Endodermal cell (in vitro differentiated cells): ENCODE measurements around the gene ARHGEF28. TPM values are rescaled to one million over a fixed set of nuclear protein-coding genes. Genes with fewer than 3 reads are reported as not detected.

Source experiments
- DNase-seq: peaks from one replicate; pipeline ENCODE4 v3.0.0-alpha.2; 2017
- H3K27ac ChIP-seq: 2 replicates; pipeline ENCODE4 v1.5.1; 2013; ENCODE audit warnings: mild to moderate bottlenecking, low read depth, low read length, moderate library complexity
- H3K27me3 ChIP-seq: 2 replicates; pipeline ENCODE4 v1.6.1; 2013; ENCODE audit warnings: mild to moderate bottlenecking, low read length, moderate library complexity; ENCODE audit not compliant: insufficient read depth, control insufficient read depth, poor library complexity, severe bottlenecking
- H3K36me3 ChIP-seq: 2 replicates; pipeline ENCODE4 v1.7.0; 2013; ENCODE audit warnings: mild to moderate bottlenecking, low read length, moderate library complexity; ENCODE audit not compliant: control insufficient read depth, insufficient read depth
- H3K4me1 ChIP-seq: one replicate; pipeline ENCODE4 v1.7.0; 2013; ENCODE audit warnings: low read length; ENCODE audit not compliant: control insufficient read depth, insufficient read depth
- H3K4me3 ChIP-seq: 2 replicates; pipeline ENCODE4 v1.5.1; 2013; ENCODE audit warnings: mild to moderate bottlenecking, low read length, moderate library complexity
- H3K9ac ChIP-seq: 2 replicates; pipeline ENCODE4 v1.6.1; 2013; ENCODE audit warnings: mild to moderate bottlenecking, low read length, moderate library complexity; ENCODE audit not compliant: poor library complexity, severe bottlenecking; ENCODE audit errors: extremely low read depth
- H3K9me3 ChIP-seq: 2 replicates; pipeline ENCODE4 v1.6.1; 2013; ENCODE audit warnings: mild to moderate bottlenecking, low read length, moderate library complexity; ENCODE audit not compliant: control insufficient read depth
- H3K27ac Mint-ChIP-seq: 2 replicates; pipeline ENCODE4 v1.8.0; 2020; ENCODE audit warnings: mixed read lengths
- H3K27me3 Mint-ChIP-seq: 2 replicates; pipeline ENCODE4 v1.8.0; 2021; ENCODE audit warnings: mild to moderate bottlenecking, mixed read lengths; ENCODE audit not compliant: insufficient read depth
- H3K36me3 Mint-ChIP-seq: 2 replicates; pipeline ENCODE4 v1.8.0; 2020; ENCODE audit warnings: low read depth, mixed read lengths
- H3K4me1 Mint-ChIP-seq: 2 replicates; pipeline ENCODE4 v1.8.0; 2020; ENCODE audit warnings: mixed read lengths
- H3K4me3 Mint-ChIP-seq: 2 replicates; pipeline ENCODE4 v1.8.0; 2020; ENCODE audit warnings: mild to moderate bottlenecking, moderate library complexity, mixed read lengths
- H3K9me3 Mint-ChIP-seq: 2 replicates; pipeline ENCODE4 v1.8.0; 2020; ENCODE audit warnings: mild to moderate bottlenecking, mixed read lengths
- WGBS, 2 experiments: methylation state at CpG; one replicate each; pipeline versions ENCODE4 v1.1.5 to v1.1.7; 2013; ENCODE audit warnings: missing lambda C conversion rate in 2 of 2, mixed read lengths in 1 of 2; ENCODE audit not compliant: insufficient coverage in 1 of 2, insufficient read length in 1 of 2; 5-methylcytosine and 5-hydroxymethylcytosine counted together
- total RNA-seq, 2 donors: library from RNA; stranded (reverse); fragmentation: NEBNext Ultra II Directional in 1 of 2; extraction: Animal tissue kit (Norgen Biotek cat#: 25700) in 1 of 2; gene quantifications; 2 replicates in 1 of 2; 3 replicates in 1 of 2; pipeline ENCODE4 v1.2.1, GENCODE V29; 2021
- TF ChIP-seq, protein P1 (sequence below): fragments of 200-600 bp; sonication (generic); conservative IDR thresholded peaks from 2 replicates; pipeline ENCODE4 v1.5.0; 2021; ENCODE audit warnings: antibody characterized with exemption, mild to moderate bottlenecking

The ARHGEF28 gene
- total RNA-seq, 2 donors from 2014 or later, result 0.92 to 1.2 TPM

DNA sequence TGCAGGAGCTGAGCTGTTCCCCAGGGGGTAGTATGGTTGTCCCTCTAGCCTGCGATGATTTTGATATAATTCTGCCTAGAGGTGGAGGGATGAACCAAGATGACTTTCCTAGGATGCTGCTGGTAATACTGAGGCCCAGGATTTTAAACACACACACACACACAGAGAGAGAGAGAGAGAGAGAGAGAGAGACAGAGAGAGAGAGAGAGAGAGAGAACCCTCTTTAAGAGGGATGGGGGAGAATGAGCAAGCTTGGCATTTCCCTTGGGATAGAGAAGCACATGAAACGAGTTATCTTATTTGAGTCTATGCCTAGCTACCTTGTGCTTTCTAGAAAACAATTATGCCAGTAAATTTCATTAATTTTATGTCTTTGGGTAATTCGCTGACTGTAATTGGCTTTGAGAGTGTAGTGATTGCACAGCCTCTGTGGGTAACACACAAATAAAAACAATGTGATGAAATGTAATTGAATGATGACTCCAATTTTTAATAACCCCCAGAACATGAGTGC is 338.4 kb downstream of the ARHGEF28 start:
- no peaks in the 10 kb centered on the region for H3K9me3 ChIP-seq
- no peak overlapping the region for H3K9ac ChIP-seq
- Mint-ChIP-seq H3K4me1 (peaks cover 15% of the 10 kb centered on the region), H3K4me3 (no peak overlapping the region), H3K9me3 (no peaks in the 10 kb centered on the region), H3K27ac (no peak overlapping the region), H3K36me3 (no peaks in the 10 kb centered on the region), H3K27me3 (peaks cover 5% of the 10 kb centered on the region)
- no peak overlapping the region for H3K4me3 ChIP-seq
- no peaks in the 10 kb centered on the region for H3K4me1 ChIP-seq
- WGBS, 2 experiments, result 85 to 100% methylated on average over 1 to 3 of the region's 3 CpGs
- no peak overlapping the region for H3K27ac ChIP-seq
- no peak for DNase-seq
- TF ChIP-seq, protein P1, sequence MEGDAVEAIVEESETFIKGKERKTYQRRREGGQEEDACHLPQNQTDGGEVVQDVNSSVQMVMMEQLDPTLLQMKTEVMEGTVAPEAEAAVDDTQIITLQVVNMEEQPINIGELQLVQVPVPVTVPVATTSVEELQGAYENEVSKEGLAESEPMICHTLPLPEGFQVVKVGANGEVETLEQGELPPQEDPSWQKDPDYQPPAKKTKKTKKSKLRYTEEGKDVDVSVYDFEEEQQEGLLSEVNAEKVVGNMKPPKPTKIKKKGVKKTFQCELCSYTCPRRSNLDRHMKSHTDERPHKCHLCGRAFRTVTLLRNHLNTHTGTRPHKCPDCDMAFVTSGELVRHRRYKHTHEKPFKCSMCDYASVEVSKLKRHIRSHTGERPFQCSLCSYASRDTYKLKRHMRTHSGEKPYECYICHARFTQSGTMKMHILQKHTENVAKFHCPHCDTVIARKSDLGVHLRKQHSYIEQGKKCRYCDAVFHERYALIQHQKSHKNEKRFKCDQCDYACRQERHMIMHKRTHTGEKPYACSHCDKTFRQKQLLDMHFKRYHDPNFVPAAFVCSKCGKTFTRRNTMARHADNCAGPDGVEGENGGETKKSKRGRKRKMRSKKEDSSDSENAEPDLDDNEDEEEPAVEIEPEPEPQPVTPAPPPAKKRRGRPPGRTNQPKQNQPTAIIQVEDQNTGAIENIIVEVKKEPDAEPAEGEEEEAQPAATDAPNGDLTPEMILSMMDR, result no peak
- no peaks in the 10 kb centered on the region for H3K36me3 ChIP-seq
- no peaks in the 10 kb centered on the region for H3K27me3 ChIP-seq

DNA sequence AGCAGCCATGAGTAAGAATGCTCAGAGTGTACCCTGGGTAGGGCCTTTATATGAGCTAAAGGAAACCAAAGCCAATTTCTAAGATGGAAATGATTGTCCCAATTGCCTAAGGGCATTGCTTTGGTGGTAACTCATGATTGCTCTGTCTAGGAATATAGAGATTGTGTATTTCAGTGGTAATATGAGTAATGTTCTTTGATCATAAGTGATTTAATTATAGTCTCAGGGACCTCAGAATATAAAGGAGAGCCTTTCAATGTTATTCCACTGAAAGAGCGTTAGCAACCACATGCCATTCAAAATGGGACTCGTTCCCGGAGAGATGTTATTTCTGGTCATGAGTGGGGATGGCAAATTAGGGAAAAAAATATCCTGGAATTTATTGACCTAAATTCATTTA is 340.5 kb downstream of the ARHGEF28 start:
- no peaks in the 10 kb centered on the region for H3K36me3 Mint-ChIP-seq
- no peak for DNase-seq
- WGBS, 2 experiments, result 95% methylated on average over 3 of the region's 3 CpGs; no CpG with 5 or more reads in 1 of the 2 experiments
- Histone ChIP-seq H3K9ac (no peak overlapping the region), H3K36me3 (no peaks in the 10 kb centered on the region), H3K4me1 (no peaks in the 10 kb centered on the region), H3K27ac (no peak overlapping the region), H3K27me3 (no peaks in the 10 kb centered on the region), H3K9me3 (no peaks in the 10 kb centered on the region), H3K4me3 (no peak overlapping the region)
- peaks cover 18% of the 10 kb centered on the region for H3K4me1 Mint-ChIP-seq
- H3K27ac Mint-ChIP-seq, result no peak overlapping the region
- TF ChIP-seq, protein P1, result no peak
- H3K27me3 Mint-ChIP-seq, result peaks cover 14% of the 10 kb centered on the region
- H3K9me3 Mint-ChIP-seq, result no peaks in the 10 kb centered on the region
- H3K4me3 Mint-ChIP-seq, result no peak overlapping the region

DNA sequence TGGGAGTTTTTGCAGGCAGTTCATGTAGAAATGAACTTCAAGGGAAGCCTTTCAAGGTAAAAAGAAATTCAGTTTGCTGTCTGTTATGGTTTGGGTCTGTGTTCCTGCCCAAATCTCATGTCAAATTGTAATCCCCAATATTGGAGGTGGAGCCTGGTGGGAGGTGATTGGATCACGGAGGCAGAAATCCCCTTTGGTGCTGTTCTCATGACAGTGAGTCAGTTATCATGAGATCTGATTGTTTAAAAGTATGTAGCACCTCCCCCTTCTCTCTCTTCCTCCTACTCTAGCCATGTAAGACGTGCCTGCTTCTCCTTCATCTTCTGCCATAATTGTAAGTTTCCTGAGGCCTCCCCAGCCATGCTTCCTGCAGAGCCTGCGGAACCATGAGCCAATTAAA is 341.4 kb downstream of the ARHGEF28 start:
- Mint-ChIP-seq H3K36me3 (no peaks in the 10 kb centered on the region), H3K4me3 (no peak overlapping the region), H3K27me3 (peaks cover 21% of the 10 kb centered on the region), H3K27ac (no peak overlapping the region), H3K4me1 (peaks cover 18% of the 10 kb centered on the region), H3K9me3 (no peaks in the 10 kb centered on the region)
- no peak overlapping the region for H3K9ac ChIP-seq
- H3K4me1 ChIP-seq, result no peaks in the 10 kb centered on the region
- no peak overlapping the region for H3K4me3 ChIP-seq
- no peaks in the 10 kb centered on the region for H3K36me3 ChIP-seq
- H3K9me3 ChIP-seq, result no peaks in the 10 kb centered on the region
- TF ChIP-seq, protein P1, result no peak
- no peak for DNase-seq
- WGBS, 2 experiments, result 92% methylated on average over 2 of the region's 3 CpGs; no CpG with 5 or more reads in 1 of the 2 experiments
- no peaks in the 10 kb centered on the region for H3K27me3 ChIP-seq
- no peak overlapping the region for H3K27ac ChIP-seq
